H9 (cell line): Measurements from ENCODE around the gene CEP68. TPM values are rescaled to one million over a fixed set of nuclear protein-coding genes. Genes with fewer than 3 reads are reported as not detected.

Experiments
- DNase-seq: peaks from one replicate; pipeline ENCODE4 v3.0.0-alpha.2; 2017
- H2AFZ ChIP-seq: one replicate; pipeline ENCODE4 v1.6.1; 2013; ENCODE audit warnings: mild to moderate bottlenecking, low read length, control low read depth, moderate library complexity
- H2AK5ac ChIP-seq: 2 replicates; pipeline ENCODE4 v1.6.1; 2013; ENCODE audit warnings: low read length, control low read depth, mixed read lengths; ENCODE audit not compliant: insufficient read length
- H2BK120ac ChIP-seq: one replicate; pipeline ENCODE4 v1.6.1; 2013; ENCODE audit warnings: low read depth, mild to moderate bottlenecking, low read length, control low read depth, inconsistent platforms; ENCODE audit not compliant: poor library complexity, severe bottlenecking
- H2BK12ac ChIP-seq: 2 replicates; pipeline ENCODE4 v1.6.1; 2013; ENCODE audit warnings: low read length, control low read depth, mixed read lengths, low read depth; ENCODE audit not compliant: insufficient read length
- H2BK15ac ChIP-seq: 2 replicates; pipeline ENCODE4 v1.6.1; 2013; ENCODE audit warnings: low read depth, low read length, control low read depth
- H2BK20ac ChIP-seq: one replicate; pipeline ENCODE4 v1.6.1; 2013; ENCODE audit warnings: low read depth, mild to moderate bottlenecking, low read length, control low read depth, inconsistent platforms; ENCODE audit not compliant: poor library complexity, severe bottlenecking
- H2BK5ac ChIP-seq: 2 replicates; pipeline ENCODE4 v1.6.1; 2013; ENCODE audit warnings: low read length, control low read depth, mixed read lengths; ENCODE audit not compliant: insufficient read length
- H3K14ac ChIP-seq: 2 replicates; pipeline ENCODE4 v1.6.1; 2013; ENCODE audit warnings: low read length, control low read depth; ENCODE audit not compliant: insufficient read depth
- H3K18ac ChIP-seq: 2 replicates; pipeline ENCODE4 v1.6.1; 2013; ENCODE audit warnings: low read depth, mild to moderate bottlenecking, mixed read lengths, low read length, control low read depth; ENCODE audit not compliant: insufficient read length
- H3K23ac ChIP-seq: 2 replicates; pipeline ENCODE4 v1.6.1; 2013; ENCODE audit warnings: low read length, control low read depth, mixed read lengths, low read depth; ENCODE audit not compliant: insufficient read length
- H3K23me2 ChIP-seq: 2 replicates; pipeline ENCODE4 v1.6.1; 2013; ENCODE audit warnings: low read depth, mild to moderate bottlenecking, mixed read lengths, low read length, control low read depth; ENCODE audit not compliant: insufficient read length, poor library complexity, severe bottlenecking
- H3K27ac ChIP-seq: 2 replicates; pipeline ENCODE4 v1.5.1; 2013; ENCODE audit warnings: low read length, control low read depth, mixed read lengths, low read depth; ENCODE audit not compliant: insufficient read length
- H3K27me3 ChIP-seq: 2 replicates; pipeline ENCODE4 v1.6.1; 2013; ENCODE audit warnings: low read length, control low read depth, inconsistent platforms; ENCODE audit not compliant: insufficient read depth
- H3K4ac ChIP-seq: 2 replicates; pipeline ENCODE4 v1.6.1; 2013; ENCODE audit warnings: low read depth, mild to moderate bottlenecking, control low read depth, inconsistent platforms, low read length, moderate library complexity
- H3K4me1 ChIP-seq: 2 replicates; pipeline ENCODE4 v1.6.1; 2013; ENCODE audit warnings: low read length, control low read depth, inconsistent platforms; ENCODE audit not compliant: insufficient read depth
- H3K4me2 ChIP-seq: 2 replicates; pipeline ENCODE4 v1.6.1; 2013; ENCODE audit warnings: low read length, control low read depth, mixed read lengths; ENCODE audit not compliant: insufficient read length, insufficient read depth
- H3K56ac ChIP-seq: 2 replicates; pipeline ENCODE4 v1.6.1; 2013; ENCODE audit warnings: low read depth, mild to moderate bottlenecking, mixed read lengths, low read length, control low read depth; ENCODE audit not compliant: insufficient read length
- H3K79me1 ChIP-seq: 2 replicates; pipeline ENCODE4 v1.6.1; 2013; ENCODE audit warnings: low read depth, mild to moderate bottlenecking, moderate library complexity, low read length, control low read depth, inconsistent platforms; ENCODE audit not compliant: insufficient read depth, poor library complexity, severe bottlenecking
- H3K79me2 ChIP-seq: 2 replicates; pipeline ENCODE4 v1.6.1; 2013; ENCODE audit warnings: low read length, control low read depth, inconsistent platforms; ENCODE audit not compliant: insufficient read depth
- H3K9ac ChIP-seq: 2 replicates; pipeline ENCODE4 v1.6.1; 2013; ENCODE audit warnings: low read length, control low read depth, mixed read lengths; ENCODE audit not compliant: insufficient read length; ENCODE audit errors: extremely low read depth
- H3K9me3 ChIP-seq: one replicate; pipeline ENCODE4 v1.6.1; 2013; ENCODE audit warnings: low read depth, low read length, inconsistent platforms; ENCODE audit not compliant: control insufficient read depth
- H3T11ph ChIP-seq: one replicate; pipeline ENCODE4 v1.6.1; 2013; ENCODE audit warnings: mild to moderate bottlenecking, low read length, control low read depth, inconsistent platforms
- H4K20me1 ChIP-seq: one replicate; pipeline ENCODE4 v1.6.1; 2013; ENCODE audit not compliant: control insufficient read depth, insufficient read length, insufficient read depth
- H4K5ac ChIP-seq: 2 replicates; pipeline ENCODE4 v1.6.1; 2013; ENCODE audit warnings: low read depth, mild to moderate bottlenecking, mixed read lengths, low read length, control low read depth; ENCODE audit not compliant: insufficient read length
- H4K8ac ChIP-seq: replicated peaks from 2 replicates; pipeline ENCODE4 v1.6.1; 2013; ENCODE audit warnings: low read length, control low read depth, mixed read lengths, low read depth; ENCODE audit not compliant: insufficient read length
- H4K91ac ChIP-seq: 2 replicates; pipeline ENCODE4 v1.6.1; 2013; ENCODE audit warnings: low read depth, mild to moderate bottlenecking, moderate library complexity, mixed read lengths, low read length, control low read depth; ENCODE audit not compliant: insufficient read length
- H3K27ac Mint-ChIP-seq, 3 experiments: 2 replicates in 2 of 3; 3 replicates in 1 of 3; pipeline ENCODE4 v1.8.0; 2020 to 2021; ENCODE audit warnings: mixed read lengths in 3 of 3, mild to moderate bottlenecking in 1 of 3, moderate library complexity in 1 of 3
- H3K27me3 Mint-ChIP-seq: 2 replicates; pipeline ENCODE4 v1.8.0; 2021; ENCODE audit warnings: low read depth, mild to moderate bottlenecking, moderate library complexity, mixed read lengths
- H3K36me3 Mint-ChIP-seq, 3 experiments: 2 replicates in 2 of 3; 3 replicates in 1 of 3; pipeline ENCODE4 v1.8.0; 2020 to 2021; ENCODE audit warnings: low read depth in 3 of 3, mixed read lengths in 3 of 3; ENCODE audit not compliant: insufficient read depth in 1 of 3
- H3K4me1 Mint-ChIP-seq, 2 experiments: 2 replicates each; pipeline ENCODE4 v1.8.0; 2020; ENCODE audit warnings: mixed read lengths in 2 of 2
- H3K4me3 Mint-ChIP-seq, 2 experiments: 2 replicates in 1 of 2; 3 replicates in 1 of 2; pipeline ENCODE4 v1.8.0; 2020 to 2021; ENCODE audit warnings: mild to moderate bottlenecking in 2 of 2, mixed read lengths in 2 of 2, moderate library complexity in 1 of 2
- H3K9me3 Mint-ChIP-seq, 2 experiments: 2 replicates in 1 of 2; 3 replicates in 1 of 2; pipeline ENCODE4 v1.8.0; 2020; ENCODE audit warnings: mild to moderate bottlenecking in 2 of 2, mixed read lengths in 2 of 2, moderate library complexity in 1 of 2
- total RNA-seq: library from RNA; stranded (reverse); gene quantifications from 2 replicates; pipeline ENCODE4 v1.2.1, GENCODE V29; 2021
- TF ChIP-seq, protein P1 (sequence below): fragments of 200-600 bp; sonication (generic); conservative IDR thresholded peaks from 3 replicates; pipeline ENCODE4 v1.8.0; 2021; ENCODE audit warnings: antibody characterized with exemption, mild to moderate bottlenecking

Gene CEP68
- total RNA-seq, 1 experiment from 2014 or later: 20.2 TPM

- Histone ChIP-seq H3K4ac (no peak overlapping the region), H3K9me3 (no peaks in the 10 kb centered on the region), H3K56ac (no peak overlapping the region), H3T11ph (no peak overlapping the region), H3K14ac (no peak overlapping the region), H3K27ac (no peak overlapping the region), H2AK5ac (no peak overlapping the region), H3K9ac (no peak overlapping the region), H2BK120ac (no peak overlapping the region), H4K5ac (no peak overlapping the region), H2BK15ac (no peak overlapping the region), H3K23me2 (no peaks in the 10 kb centered on the region), H3K4me2 (no peak overlapping the region), H3K27me3 (no peaks in the 10 kb centered on the region), H3K79me1 (peaks cover 15% of the 10 kb centered on the region), H2BK5ac (no peak overlapping the region), H4K91ac (no peak overlapping the region), H3K79me2 (peaks cover 31% of the 10 kb centered on the region), H3K18ac (no peak overlapping the region), H3K4me1 (no peaks in the 10 kb centered on the region), H2BK12ac (no peak overlapping the region), H2BK20ac (no peak overlapping the region), H4K8ac (no peak overlapping the region), H3K23ac (no peak overlapping the region), H2AFZ (no peak overlapping the region), H4K20me1 (no peaks in the 10 kb centered on the region)
- Mint-ChIP-seq H3K36me3 (peaks cover 0 to 8% (median 7%) of the 10 kb centered on the region in 3 experiments; a peak in 6 of 7 replicates), H3K4me1 (peaks cover 2 to 19% of the 10 kb centered on the region in 2 experiments; a peak in 3 of 4 replicates), H3K27me3 (no peaks in the 10 kb centered on the region), H3K4me3 (no peak overlapping the region), H3K27ac (no peak overlapping the region; a peak in 1 of 7 replicates), H3K9me3 (no peaks in the 10 kb centered on the region)
- DNase-seq: no peak
- TF ChIP-seq, protein P1, sequence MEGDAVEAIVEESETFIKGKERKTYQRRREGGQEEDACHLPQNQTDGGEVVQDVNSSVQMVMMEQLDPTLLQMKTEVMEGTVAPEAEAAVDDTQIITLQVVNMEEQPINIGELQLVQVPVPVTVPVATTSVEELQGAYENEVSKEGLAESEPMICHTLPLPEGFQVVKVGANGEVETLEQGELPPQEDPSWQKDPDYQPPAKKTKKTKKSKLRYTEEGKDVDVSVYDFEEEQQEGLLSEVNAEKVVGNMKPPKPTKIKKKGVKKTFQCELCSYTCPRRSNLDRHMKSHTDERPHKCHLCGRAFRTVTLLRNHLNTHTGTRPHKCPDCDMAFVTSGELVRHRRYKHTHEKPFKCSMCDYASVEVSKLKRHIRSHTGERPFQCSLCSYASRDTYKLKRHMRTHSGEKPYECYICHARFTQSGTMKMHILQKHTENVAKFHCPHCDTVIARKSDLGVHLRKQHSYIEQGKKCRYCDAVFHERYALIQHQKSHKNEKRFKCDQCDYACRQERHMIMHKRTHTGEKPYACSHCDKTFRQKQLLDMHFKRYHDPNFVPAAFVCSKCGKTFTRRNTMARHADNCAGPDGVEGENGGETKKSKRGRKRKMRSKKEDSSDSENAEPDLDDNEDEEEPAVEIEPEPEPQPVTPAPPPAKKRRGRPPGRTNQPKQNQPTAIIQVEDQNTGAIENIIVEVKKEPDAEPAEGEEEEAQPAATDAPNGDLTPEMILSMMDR: no peak
These were observed 60.4 kb downstream of the CEP68 start for GRCh38 chr2:65116645-65117044.
